Lower leg skin (tissue), 3 donors: ENCODE results near the gene GJD2.

Source experiments
- CTCF ChIP-seq, 3 donors: fragments of 450-650 bp; IDR thresholded peaks; one replicate each; pipeline ENCODE4 v1.5.1; 2016; ENCODE audit warnings: antibody characterized with exemption in 3 of 3, mild to moderate bottlenecking in 3 of 3, moderate library complexity in 2 of 3
- POLR2A ChIP-seq, 2 donors: fragments of 450-650 bp; IDR thresholded peaks; one replicate each; pipeline ENCODE4 v1.6.1; 2016 to 2017; ENCODE audit warnings: antibody characterized with exemption in 2 of 2, mild to moderate bottlenecking in 1 of 2, moderate library complexity in 1 of 2

- no peak for TF ChIP-seq CTCF (IDR thresholded peaks at IDR 0.05)
- no peak for TF ChIP-seq POLR2A (IDR thresholded peaks at IDR 0.05)
Measured at GRCh38 chr15:34729056-34729455, 25.7 kb downstream of the GJD2 start.
